ENCODE measurements around the gene CUTA.
A peak's percentile ranks its signal among the peaks of the same experiment; 100 is the strongest.

Gene CUTA

GRCh38 chr6:33439956-33440648 is 22.2 kb upstream of the CUTA start:
- DNase-seq (ENCODE audit: low spot score), result no peak

DNA sequence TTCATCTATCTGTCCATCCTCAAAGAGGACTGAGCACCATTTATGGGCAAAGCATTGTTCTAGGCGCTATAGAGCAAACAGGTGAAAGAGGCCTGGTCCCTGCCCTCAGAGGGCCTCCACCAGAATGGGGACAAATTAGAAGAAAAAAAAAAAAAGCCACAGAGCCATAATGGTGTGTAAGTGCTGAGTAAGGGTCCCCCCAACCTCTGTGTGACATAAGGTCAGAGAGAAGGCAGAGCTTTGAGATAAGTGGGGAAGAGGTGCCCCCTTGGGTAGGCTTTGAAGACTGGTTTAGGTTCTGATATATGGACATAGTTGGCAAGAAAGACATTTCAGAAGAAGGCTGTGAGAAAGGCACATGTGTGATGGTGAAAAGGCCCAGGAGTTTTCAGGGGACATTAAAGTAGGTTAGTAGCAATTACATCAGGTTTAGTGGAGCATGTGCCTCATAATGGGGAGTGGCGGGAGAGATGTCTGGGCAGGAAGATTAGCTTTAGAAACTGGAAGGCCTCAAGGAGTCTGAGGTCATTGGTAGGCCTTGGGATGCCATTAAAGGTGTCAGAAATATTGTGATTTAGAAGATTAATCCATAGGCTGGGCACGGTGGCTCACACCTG is 21.2 kb upstream of the CUTA start:
- no peak for DNase-seq (ENCODE audit: low spot score)

DNA sequence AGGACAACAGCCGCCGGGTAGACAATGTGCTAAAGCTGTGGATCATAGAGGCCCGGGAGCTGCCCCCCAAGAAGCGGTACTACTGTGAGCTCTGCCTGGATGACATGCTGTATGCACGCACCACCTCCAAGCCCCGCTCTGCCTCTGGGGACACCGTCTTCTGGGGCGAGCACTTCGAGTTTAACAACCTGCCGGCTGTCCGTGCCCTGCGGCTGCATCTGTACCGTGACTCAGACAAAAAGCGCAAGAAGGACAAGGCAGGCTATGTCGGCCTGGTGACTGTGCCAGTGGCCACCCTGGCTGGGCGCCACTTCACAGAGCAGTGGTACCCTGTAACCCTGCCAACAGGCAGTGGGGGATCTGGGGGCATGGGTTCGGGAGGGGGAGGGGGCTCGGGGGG is 19.8 kb upstream of the CUTA start:
- no peak for DNase-seq (ENCODE audit: low spot score)

GRCh38 chr6:33434961-33435360 is 17.1 kb upstream of the CUTA start:
- DNase-seq (ENCODE audit: low spot score), result no peak

DNA sequence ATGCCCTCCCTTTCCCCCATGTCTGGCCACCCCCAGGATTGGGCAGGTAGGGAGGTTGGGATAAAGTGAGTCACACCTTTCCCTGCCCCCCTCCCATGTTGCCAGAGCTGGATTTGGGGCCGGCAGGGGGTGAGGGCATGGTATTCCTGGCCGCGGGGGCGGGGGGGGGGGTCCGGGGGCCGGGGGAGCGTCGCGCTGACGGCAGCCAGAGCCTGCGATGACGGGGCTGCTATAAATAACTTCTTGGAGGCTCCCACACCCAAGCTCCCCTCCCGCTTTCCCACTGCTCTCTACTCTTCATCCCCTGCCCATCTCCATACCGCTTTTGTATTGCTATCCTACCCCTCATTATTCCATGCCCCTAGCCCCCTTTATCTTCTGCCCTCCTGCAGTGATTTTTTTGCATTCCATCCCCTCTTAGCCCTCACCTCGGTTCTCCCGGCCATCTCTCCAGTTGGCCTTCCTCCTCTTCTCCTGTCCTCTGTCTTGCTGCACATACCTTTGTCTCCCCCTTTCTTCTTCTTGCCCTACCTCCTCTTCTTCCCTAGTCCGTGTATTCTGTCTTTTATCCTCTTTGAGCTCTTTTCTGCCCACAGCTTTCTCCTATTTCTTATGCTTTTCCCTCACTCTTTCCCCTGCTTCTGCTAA is 15.8 kb upstream of the CUTA start:
- no peak for DNase-seq (ENCODE audit: low spot score)

DNA sequence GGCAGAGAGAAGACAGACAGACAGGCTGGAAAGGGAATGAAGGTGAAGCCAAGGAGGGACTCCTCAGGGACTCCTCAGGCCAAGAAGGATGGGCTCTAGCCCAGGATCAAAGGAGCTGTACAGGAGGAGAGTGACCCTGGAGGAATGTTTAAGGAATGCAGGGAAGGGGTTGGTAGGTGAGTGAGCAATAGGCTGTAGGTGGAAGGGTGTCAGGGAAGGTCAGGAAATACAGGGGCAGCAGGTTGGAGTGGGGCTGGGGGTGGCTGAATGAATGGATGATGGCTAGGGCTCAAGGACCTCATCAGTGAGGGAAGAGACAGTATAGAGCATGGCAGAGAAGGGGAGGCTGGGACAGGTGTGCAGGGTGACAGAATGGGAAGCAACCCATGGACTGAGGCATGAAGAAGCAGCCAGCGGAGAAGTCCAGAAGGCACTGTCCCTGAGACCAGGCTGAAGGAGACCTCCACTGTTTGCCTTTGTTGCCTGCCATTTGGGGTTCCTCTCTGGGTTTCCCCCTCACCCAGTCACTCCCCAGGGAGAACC is 15.2 kb upstream of the CUTA start:
- no peak for DNase-seq (ENCODE audit: low spot score)

GRCh38 chr6:33432546-33432945 is 14.6 kb upstream of the CUTA start:
- no peak for DNase-seq (ENCODE audit: low spot score)

- no peak for DNase-seq (ENCODE audit: low spot score)
These were observed 14.1 kb upstream of the CUTA start for GRCh38 chr6:33431880-33432541.

DNA sequence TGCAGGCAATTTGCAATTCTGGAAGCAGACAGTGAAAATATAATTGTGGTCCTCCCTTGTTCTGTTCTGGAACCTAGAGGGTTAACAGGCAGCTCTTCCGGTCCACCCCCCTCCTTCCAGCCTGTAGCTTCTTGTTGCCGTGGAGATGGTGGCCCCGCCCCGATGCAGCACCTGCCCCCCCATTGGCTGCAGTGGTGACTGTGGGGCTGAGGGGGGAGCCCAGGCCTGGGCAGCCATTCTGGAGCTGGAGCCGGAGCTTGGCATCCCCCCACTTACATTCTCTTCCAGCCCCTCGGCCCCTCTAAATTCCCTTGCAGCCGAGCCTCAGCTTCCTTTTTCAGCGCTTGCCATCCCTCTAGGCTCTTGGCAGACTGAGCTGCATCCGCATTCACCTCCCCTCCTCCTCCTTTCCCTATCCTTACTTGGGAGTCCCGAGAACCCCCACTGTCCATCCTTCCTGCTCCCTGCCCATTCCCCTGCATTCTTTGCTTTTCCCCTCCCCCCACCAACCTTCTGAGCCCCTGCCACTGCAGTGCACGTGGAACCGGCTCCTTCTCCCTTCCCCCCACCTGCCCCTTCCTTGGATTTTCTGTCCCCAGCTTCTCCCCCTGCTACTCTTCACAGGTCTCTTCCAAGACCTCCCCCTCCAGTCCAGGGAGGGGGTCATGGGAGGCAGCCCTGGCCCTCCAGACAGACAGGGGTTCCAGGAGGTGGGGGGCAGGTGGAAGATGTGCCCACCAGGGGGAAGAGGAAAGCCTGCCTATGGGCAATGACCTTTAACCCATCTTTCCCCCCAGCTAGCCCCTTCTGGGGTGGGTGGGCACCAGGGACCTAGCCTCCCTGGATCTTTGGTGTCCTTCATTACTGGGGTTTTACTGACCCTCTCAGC is 13.3 kb upstream of the CUTA start:
- peak; percentile 87 for DNase-seq (ENCODE audit: low spot score)

GRCh38 chr6:33430334-33430733 is 12.4 kb upstream of the CUTA start:
- no peak for DNase-seq (ENCODE audit: low spot score)

- peak; percentile 79 for DNase-seq (ENCODE audit: low spot score)
These were observed 11.8 kb upstream of the CUTA start for GRCh38 chr6:33429750-33430052.

GRCh38 chr6:33428966-33429749 is 11.3 kb upstream of the CUTA start:
- no peak for DNase-seq (ENCODE audit: low spot score)

DNA sequence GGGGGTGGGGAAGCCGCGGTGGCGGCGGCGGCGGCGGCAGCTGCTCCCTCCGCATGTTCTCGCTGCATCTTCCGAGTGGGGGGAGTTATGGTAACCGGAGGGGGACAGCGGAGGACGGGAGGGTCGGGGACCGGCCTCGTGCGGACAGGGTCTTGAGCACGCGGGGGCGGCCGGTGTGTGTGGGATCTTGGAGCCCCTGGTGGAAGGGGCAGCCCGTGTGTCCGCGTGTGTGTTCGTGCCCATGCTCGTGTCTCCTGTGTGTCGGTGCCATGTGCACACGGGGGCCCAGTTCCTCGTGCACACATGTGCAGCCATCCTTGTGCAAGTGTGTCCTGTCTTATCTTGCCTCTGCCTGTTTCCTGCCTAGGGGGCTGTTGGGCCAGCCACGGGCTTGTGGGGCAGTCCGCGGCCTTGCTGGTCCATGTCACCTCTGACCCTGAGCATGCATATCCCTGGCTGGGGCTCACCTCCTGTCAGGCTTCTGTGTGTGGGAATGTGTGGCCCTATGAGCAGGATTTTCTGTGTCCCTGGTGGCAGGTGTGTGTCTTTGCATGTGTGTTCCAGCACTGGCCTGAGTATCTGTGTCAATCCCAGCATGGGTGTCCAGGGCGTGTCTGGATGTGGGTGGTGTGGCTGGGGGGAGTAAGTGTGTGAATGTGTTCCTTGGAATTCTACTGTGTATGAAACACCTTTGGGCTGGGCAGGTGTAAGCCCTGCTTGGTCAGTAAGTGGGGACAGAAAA is 10.5 kb upstream of the CUTA start:
- DNase-seq (ENCODE audit: low spot score), result peak; percentile 32

DNA sequence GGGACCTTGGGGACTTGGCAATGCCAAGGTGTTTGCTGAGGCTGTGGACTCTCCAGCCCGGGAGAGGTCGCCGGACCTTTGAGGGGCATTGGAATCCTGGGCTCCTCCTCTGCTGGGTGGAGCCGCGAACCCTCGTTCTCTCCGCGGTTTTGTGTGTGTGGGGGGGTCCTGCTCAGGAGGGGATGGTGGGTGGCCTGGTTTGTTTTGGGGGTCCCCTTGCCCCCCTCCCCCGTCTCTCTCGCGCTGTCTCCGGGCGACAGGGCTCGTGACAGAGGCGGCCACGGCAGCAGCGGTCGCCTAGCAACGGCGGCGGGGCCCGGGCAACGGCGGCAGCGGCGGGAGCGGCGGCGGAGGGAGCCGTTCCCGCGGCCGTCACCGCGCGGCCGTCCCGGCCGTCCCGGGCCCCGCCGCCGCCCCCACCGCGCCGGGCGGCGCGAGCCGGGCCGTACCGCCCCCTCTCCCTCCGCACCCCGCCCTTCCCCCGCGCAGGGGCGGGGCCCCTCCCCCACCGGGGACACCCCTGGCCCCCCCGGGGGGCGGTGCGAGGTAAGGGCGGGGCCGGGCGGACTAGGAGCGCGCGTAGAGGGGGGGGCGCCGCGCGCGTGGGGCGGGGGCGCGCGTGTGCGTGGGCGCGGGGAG is 9.8 kb upstream of the CUTA start:
- DNase-seq (ENCODE audit: low spot score), result peak; percentile 66

DNA sequence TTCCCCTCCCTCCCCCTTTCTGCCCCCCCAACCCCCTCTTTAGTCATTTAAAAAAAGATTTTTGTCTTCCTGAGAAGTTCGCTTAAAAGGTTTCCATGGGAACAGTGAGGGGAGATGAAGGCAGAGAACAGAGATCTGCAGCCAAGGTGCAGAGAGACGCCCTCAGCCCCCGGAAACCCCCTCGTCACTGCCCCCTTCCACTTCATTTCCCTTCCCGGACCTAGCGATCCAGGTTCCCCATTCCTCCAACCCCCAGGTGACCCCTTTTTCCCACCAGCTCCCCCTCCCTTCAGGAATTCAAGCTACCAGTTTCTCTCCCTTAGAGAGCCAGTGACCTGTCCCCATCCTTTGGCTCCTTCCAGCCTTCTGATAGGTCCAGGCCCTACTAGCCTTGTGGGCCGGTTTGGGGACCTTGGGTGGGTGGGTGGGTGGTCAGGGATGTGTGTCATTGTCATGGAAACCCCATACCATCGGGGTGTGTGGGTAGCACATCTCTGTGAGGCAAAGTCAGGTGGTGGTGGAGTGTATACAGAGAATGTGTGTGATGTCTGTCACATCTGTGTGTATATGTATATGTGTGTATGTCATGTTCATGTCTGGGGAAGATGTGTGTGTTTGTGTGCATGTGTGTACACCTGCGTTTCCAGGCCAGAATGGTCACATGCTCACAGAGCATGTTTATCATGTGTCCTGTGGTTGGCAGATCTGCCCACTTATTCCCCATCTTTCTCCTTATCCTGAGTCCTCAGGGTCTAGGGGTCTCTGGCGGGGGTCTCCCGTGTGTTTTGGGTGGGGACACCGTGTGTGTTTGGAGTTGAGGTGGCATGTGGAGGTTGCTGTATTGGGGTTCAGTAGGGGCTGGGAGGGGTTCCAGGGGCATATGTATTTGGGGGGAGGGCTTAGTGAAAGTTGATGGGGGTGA is 8.9 kb upstream of the CUTA start:
- DNase-seq (ENCODE audit: low spot score), result peak; percentile 50

DNA sequence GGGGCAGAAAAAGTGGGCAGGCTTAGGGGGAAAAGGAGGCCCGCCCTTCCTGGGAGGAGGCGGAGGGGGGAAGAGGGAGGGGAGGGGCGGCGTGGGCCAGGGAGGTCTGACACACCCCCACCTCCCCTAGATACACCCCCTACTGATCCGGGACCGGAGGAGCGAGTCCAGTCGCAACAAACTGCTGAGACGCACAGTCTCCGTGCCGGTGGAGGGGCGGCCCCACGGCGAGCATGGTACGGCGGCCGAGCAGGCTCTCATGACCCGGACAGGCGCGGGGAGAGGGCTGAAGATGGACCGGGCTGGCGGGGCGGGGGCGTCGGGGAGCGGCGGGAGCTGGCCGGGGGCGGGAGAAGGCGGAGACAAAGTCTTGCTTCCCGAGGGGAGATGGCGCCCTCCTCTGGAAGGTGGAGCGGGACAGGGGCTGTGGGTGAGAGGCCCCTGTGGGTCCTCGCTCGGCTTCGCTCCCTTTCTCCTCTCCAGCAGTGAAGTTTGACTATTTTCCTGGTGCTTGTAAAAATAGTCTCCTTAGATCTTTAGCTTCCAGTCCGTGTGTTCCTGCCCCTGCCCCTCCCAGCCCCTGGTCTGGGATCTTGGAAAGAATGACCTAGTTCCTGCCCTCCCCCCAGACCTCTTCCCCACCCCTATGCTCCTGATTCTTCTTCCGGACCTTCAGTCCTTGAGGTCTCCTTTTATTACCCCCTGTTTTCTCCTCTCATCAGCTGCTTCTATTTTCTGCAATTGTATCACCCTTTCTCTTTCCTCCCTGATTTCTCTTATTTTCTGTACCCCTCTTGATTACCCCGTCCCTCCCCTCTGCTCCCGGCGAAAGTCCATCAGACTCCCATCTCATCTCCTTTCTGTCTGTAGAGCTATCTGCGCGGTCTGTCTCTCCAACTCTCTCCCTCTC is 8.0 kb upstream of the CUTA start:
- DNase-seq (ENCODE audit: low spot score), result peak; percentile 87

DNA sequence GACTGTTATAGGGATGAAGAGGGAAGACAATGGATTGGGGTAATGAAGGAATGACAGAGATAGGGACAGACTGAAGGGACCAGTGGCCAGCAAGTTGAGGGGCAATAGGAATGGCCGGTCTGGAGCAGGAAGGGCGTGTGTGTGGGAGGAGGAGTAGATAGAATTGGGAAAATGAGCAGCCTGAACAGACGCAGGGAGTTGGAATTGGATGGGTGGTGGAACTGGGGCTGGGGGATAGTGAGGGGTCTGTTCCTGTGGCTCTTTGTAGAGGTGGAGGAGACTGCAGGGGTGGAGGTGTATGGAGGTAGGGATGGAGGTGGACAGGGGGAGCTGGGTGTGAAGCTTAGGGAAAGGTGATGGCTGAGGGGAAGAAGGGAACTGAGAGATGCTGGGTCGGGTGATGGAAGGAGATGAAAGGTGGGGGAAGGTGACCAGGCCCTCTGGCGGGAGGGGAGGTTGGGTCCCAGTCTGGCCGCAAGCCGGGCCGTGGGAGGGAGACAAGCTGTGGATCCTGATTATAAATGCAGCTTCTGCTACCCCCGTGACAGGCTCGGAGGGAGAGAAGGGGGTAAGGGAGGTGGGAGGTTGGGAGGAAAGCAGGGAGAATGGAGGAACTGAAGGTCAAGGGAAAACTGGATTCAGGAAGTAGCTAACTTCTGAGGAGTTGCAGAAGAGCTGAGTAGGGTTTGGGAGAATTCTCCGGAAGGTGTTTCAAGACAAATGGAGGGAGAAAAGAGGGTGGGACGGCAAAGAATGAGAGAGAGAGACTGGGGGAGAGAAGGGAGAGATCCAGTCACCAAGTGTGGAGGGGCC is 7.2 kb upstream of the CUTA start:
- DNase-seq (ENCODE audit: low spot score), result no peak

Data from CD4-positive, alpha-beta T cell treated with Interleukin-2 at 100 ng/mL for 4 hours (primary cell).